ENCODE measurements around the gene DSG4. TPM values are rescaled to one million over a fixed set of nuclear protein-coding genes. Genes with fewer than 3 reads are reported as not detected.

DSG4 gene
- total and polyA plus RNA-seq, 4 donors = under 0.01 TPM; not detected in 3

DNA sequence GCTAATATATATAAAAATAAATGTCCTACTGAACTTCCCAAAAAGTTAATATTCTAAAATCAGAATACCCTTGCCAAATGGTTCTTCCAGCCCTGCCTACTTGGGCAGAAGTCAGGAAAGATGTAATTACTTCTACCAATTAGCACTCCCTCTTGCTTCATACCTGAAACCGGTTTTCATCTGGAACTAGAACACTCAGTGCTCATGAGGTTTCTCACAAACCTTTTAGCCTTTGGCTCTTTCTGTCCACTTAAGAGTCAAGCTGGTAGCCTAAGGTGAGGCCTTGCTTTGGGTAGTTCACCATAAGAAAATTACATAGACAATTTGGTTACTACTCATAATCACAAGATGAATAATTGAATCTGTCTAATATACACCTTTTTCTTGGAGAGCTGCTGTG is 75.0 kb downstream of the DSG4 start:
- Histone ChIP-seq H3K9me3 (ENCODE audit: control insufficient read depth in 4 of 4, low read length in 3 of 4) (no peaks in the 10 kb centered on the region), H3K4me3 (ENCODE audit: low read depth in 1 of 3, low read length in 3 of 3) (no peak overlapping the region), H3K27me3 (ENCODE audit: control insufficient read depth in 4 of 4, insufficient read depth in 4 of 4, low read length in 3 of 4) (no peaks in the 10 kb centered on the region), H3K4me1 (ENCODE audit: control insufficient read depth in 4 of 4, insufficient read depth in 4 of 4, low read length in 3 of 4) (no peaks in the 10 kb centered on the region), H3K36me3 (ENCODE audit: control insufficient read depth in 4 of 4, insufficient read depth in 3 of 4, low read depth in 1 of 4, low read length in 3 of 4) (no peaks in the 10 kb centered on the region), H3K27ac (ENCODE audit: low read depth in 1 of 2, low read length in 2 of 2) (no peak overlapping the region), H3K9ac (ENCODE audit: low read depth in 1 of 2, low read length in 2 of 2) (no peak overlapping the region)
- TF ChIP-seq, protein P1, sequence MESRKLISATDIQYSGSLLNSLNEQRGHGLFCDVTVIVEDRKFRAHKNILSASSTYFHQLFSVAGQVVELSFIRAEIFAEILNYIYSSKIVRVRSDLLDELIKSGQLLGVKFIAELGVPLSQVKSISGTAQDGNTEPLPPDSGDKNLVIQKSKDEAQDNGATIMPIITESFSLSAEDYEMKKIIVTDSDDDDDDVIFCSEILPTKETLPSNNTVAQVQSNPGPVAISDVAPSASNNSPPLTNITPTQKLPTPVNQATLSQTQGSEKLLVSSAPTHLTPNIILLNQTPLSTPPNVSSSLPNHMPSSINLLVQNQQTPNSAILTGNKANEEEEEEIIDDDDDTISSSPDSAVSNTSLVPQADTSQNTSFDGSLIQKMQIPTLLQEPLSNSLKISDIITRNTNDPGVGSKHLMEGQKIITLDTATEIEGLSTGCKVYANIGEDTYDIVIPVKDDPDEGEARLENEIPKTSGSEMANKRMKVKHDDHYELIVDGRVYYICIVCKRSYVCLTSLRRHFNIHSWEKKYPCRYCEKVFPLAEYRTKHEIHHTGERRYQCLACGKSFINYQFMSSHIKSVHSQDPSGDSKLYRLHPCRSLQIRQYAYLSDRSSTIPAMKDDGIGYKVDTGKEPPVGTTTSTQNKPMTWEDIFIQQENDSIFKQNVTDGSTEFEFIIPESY (IDR thresholded peaks at IDR 0.05) = no peak
- WGBS = 88% methylated on average over 1 of the region's 1 CpG
- DNase-seq (ENCODE audit: low spot score) = no peak

DNA sequence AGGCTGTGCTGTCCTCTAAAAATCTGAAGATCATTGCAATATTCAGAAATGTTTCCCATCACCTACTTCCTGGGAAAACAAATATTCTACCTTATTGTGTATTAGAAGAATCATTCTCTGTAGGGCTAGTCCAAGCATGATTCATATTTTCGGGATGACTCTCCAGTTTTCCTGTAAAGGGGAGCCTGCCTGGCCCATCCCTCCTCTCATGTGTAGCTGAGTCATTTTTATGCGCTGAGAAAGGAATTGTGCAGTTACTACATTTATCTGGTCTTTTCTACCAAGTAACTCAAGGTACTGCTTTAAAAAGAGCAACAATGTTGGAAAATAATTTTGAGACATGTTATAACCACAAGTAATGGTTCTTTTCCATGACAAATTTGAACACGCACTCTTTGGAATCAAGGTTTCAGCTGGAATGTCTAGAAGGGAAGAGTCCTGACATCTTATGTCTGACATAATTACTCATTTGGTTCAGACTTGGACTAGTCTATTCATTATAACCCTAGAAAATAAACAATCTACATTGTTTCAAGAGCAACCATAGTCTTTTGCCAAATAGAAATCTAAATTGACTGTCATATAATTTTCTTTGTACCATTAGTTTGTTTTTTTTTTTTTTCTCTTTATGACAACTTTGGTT is 77.6 kb downstream of the DSG4 start:
- no peak overlapping the region for H3K9ac ChIP-seq (ENCODE audit: low read depth in 1 of 2, low read length in 2 of 2)
- H3K4me3 ChIP-seq (ENCODE audit: low read depth in 1 of 3, low read length in 3 of 3) = no peak overlapping the region
- 95% methylated on average over 3 of the region's 3 CpGs for WGBS
- TF ChIP-seq HNF4G (IDR thresholded peaks at IDR 0.05) = no peak
- no peak for TF ChIP-seq HNF4A (conservative IDR thresholded peaks at IDR 0.05)
- TF ChIP-seq SP1 (IDR thresholded peaks at IDR 0.05) = no peak
- TF ChIP-seq, protein P2, sequence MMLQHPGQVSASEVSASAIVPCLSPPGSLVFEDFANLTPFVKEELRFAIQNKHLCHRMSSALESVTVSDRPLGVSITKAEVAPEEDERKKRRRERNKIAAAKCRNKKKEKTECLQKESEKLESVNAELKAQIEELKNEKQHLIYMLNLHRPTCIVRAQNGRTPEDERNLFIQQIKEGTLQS (IDR thresholded peaks at IDR 0.05) = no peak
- TF ChIP-seq FOXA1 (IDR thresholded peaks at IDR 0.05) = no peak
- no peak for TF ChIP-seq TAF1 (conservative IDR thresholded peaks at IDR 0.05)
- no peak for TF ChIP-seq YY1 (IDR thresholded peaks at IDR 0.05)
- no peak for TF ChIP-seq NR2F2 (IDR thresholded peaks at IDR 0.05)
- TF ChIP-seq, protein P3, sequence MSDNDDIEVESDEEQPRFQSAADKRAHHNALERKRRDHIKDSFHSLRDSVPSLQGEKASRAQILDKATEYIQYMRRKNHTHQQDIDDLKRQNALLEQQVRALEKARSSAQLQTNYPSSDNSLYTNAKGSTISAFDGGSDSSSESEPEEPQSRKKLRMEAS (IDR thresholded peaks at IDR 0.05) = no peak
- TF ChIP-seq RXRA (IDR thresholded peaks at IDR 0.05) = no peak
- TF ChIP-seq, protein P1 (IDR thresholded peaks at IDR 0.05) = no peak
- TF ChIP-seq EGR1 (IDR thresholded peaks at IDR 0.05; ENCODE audit: low read depth in 2 of 2) = no peak
- TF ChIP-seq RAD21 (IDR thresholded peaks at IDR 0.05) = no peak
- TF ChIP-seq, protein P4, sequence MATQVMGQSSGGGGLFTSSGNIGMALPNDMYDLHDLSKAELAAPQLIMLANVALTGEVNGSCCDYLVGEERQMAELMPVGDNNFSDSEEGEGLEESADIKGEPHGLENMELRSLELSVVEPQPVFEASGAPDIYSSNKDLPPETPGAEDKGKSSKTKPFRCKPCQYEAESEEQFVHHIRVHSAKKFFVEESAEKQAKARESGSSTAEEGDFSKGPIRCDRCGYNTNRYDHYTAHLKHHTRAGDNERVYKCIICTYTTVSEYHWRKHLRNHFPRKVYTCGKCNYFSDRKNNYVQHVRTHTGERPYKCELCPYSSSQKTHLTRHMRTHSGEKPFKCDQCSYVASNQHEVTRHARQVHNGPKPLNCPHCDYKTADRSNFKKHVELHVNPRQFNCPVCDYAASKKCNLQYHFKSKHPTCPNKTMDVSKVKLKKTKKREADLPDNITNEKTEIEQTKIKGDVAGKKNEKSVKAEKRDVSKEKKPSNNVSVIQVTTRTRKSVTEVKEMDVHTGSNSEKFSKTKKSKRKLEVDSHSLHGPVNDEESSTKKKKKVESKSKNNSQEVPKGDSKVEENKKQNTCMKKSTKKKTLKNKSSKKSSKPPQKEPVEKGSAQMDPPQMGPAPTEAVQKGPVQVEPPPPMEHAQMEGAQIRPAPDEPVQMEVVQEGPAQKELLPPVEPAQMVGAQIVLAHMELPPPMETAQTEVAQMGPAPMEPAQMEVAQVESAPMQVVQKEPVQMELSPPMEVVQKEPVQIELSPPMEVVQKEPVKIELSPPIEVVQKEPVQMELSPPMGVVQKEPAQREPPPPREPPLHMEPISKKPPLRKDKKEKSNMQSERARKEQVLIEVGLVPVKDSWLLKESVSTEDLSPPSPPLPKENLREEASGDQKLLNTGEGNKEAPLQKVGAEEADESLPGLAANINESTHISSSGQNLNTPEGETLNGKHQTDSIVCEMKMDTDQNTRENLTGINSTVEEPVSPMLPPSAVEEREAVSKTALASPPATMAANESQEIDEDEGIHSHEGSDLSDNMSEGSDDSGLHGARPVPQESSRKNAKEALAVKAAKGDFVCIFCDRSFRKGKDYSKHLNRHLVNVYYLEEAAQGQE (IDR thresholded peaks at IDR 0.05) = no peak
- TF ChIP-seq JUND (IDR thresholded peaks at IDR 0.05) = no peak
- TF ChIP-seq, protein P5, sequence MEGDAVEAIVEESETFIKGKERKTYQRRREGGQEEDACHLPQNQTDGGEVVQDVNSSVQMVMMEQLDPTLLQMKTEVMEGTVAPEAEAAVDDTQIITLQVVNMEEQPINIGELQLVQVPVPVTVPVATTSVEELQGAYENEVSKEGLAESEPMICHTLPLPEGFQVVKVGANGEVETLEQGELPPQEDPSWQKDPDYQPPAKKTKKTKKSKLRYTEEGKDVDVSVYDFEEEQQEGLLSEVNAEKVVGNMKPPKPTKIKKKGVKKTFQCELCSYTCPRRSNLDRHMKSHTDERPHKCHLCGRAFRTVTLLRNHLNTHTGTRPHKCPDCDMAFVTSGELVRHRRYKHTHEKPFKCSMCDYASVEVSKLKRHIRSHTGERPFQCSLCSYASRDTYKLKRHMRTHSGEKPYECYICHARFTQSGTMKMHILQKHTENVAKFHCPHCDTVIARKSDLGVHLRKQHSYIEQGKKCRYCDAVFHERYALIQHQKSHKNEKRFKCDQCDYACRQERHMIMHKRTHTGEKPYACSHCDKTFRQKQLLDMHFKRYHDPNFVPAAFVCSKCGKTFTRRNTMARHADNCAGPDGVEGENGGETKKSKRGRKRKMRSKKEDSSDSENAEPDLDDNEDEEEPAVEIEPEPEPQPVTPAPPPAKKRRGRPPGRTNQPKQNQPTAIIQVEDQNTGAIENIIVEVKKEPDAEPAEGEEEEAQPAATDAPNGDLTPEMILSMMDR (IDR thresholded peaks at IDR 0.05; ENCODE audit: low read depth, low read length, missing input control) = no peak
- no peak for TF ChIP-seq FOXA2 (IDR thresholded peaks at IDR 0.05)
- TF ChIP-seq GABPA (IDR thresholded peaks at IDR 0.05 in 1 of 2, conservative IDR thresholded peaks at IDR 0.05 in 1 of 2) = no peak
- no peak for DNase-seq (ENCODE audit: low spot score)
- H3K27me3 ChIP-seq (ENCODE audit: control insufficient read depth in 4 of 4, insufficient read depth in 4 of 4, low read length in 3 of 4) = no peaks in the 10 kb centered on the region
- H3K36me3 ChIP-seq (ENCODE audit: control insufficient read depth in 4 of 4, insufficient read depth in 3 of 4, low read depth in 1 of 4, low read length in 3 of 4) = no peaks in the 10 kb centered on the region
- H3K4me1 ChIP-seq (ENCODE audit: control insufficient read depth in 4 of 4, insufficient read depth in 4 of 4, low read length in 3 of 4) = no peaks in the 10 kb centered on the region
- no peak overlapping the region for H3K27ac ChIP-seq (ENCODE audit: low read depth in 1 of 2, low read length in 2 of 2)
- H3K9me3 ChIP-seq (ENCODE audit: control insufficient read depth in 4 of 4, low read length in 3 of 4) = no peaks in the 10 kb centered on the region
